ENCODE data around the gene GRAP2.

DNA sequence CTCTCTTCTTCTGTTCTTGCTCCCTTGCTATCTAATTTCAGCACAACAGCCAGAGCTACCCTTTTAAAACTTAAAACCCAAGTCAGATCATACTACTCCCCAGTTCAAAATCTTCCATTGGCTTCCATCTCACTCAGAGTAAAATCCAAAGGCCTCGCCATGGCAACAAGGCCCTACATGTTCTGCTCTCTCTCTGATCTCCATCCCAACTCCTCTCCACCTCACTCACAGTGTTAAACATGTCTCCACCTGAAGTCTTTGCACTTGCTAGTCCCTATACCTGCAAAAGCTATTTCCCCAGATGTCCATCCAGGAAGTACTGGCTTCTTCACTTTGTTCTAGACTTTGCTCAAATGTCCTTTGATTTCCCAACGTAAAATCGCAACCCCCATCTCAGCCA lies 3.0 kb upstream of the GRAP2 start:
- TF ChIP-seq, protein P1, sequence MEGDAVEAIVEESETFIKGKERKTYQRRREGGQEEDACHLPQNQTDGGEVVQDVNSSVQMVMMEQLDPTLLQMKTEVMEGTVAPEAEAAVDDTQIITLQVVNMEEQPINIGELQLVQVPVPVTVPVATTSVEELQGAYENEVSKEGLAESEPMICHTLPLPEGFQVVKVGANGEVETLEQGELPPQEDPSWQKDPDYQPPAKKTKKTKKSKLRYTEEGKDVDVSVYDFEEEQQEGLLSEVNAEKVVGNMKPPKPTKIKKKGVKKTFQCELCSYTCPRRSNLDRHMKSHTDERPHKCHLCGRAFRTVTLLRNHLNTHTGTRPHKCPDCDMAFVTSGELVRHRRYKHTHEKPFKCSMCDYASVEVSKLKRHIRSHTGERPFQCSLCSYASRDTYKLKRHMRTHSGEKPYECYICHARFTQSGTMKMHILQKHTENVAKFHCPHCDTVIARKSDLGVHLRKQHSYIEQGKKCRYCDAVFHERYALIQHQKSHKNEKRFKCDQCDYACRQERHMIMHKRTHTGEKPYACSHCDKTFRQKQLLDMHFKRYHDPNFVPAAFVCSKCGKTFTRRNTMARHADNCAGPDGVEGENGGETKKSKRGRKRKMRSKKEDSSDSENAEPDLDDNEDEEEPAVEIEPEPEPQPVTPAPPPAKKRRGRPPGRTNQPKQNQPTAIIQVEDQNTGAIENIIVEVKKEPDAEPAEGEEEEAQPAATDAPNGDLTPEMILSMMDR (IDR thresholded peaks at IDR 0.05): no peak
- TF ChIP-seq EZH2 (IDR thresholded peaks at IDR 0.05; ENCODE audit: borderline replicate concordance, insufficient read depth, low read depth, low read length, poor library complexity, severe bottlenecking): no peak
